NCI-H446 (cell line): ENCODE results near the gene OR5AU1.
"Not testable (repeated sequence)": the region's sequence is repeated elsewhere in the genome, so short reads cannot be mapped to it uniquely, and the experiment has no call there.

Source experiments
- DNase-seq, 2 experiments: peaks; one replicate each; lab custom pipeline; 2025; lab: John Stamatoyannopoulos, UW

OR5AU1 gene

GRCh38 chr14:21171128-21171527, 15.3 kb upstream of the OR5AU1 start:
- no peak for DNase-seq

- no peak for DNase-seq
These were observed 13.7 kb upstream of the OR5AU1 start for GRCh38 chr14:21169573-21169972.

- no peak for DNase-seq
These were observed 12.2 kb upstream of the OR5AU1 start for GRCh38 chr14:21168055-21168454.

GRCh38 chr14:21165670-21166069, 9.8 kb upstream of the OR5AU1 start:
- not testable (repeated sequence) for DNase-seq

- not testable (repeated sequence) for DNase-seq
These were observed 9.2 kb upstream of the OR5AU1 start for GRCh38 chr14:21165002-21165605.

GRCh38 chr14:21163871-21164291, 8.0 kb upstream of the OR5AU1 start:
- no peak for DNase-seq

GRCh38 chr14:21162081-21162480, 6.2 kb upstream of the OR5AU1 start:
- no peak for DNase-seq

GRCh38 chr14:21160061-21160610, 4.3 kb upstream of the OR5AU1 start:
- DNase-seq, result no peak

GRCh38 chr14:21158175-21158574, 2.3 kb upstream of the OR5AU1 start:
- DNase-seq, result not testable (repeated sequence)

- DNase-seq, result no peak
These were observed 6.1 kb downstream of the OR5AU1 start for GRCh38 chr14:21149641-21150367.

- DNase-seq, result no peak
These were observed 10.4 kb downstream of the OR5AU1 start for GRCh38 chr14:21145437-21145836.

GRCh38 chr14:21142357-21142756, 13.5 kb downstream of the OR5AU1 start:
- no peak for DNase-seq

- peak in 1 of 2 experiments; percentile 25 for DNase-seq
These were observed 19.8 kb downstream of the OR5AU1 start for GRCh38 chr14:21136024-21136423.

GRCh38 chr14:21133901-21134300, 22.0 kb downstream of the OR5AU1 start:
- DNase-seq, result no peak

GRCh38 chr14:21123429-21123828, 32.4 kb downstream of the OR5AU1 start:
- DNase-seq, result no peak

GRCh38 chr14:21121122-21121521, 34.7 kb downstream of the OR5AU1 start:
- no peak for DNase-seq

- DNase-seq, result no peak
These were observed 35.2 kb downstream of the OR5AU1 start for GRCh38 chr14:21120686-21121085.

- no peak for DNase-seq
These were observed 36.9 kb downstream of the OR5AU1 start for GRCh38 chr14:21118933-21119332.

GRCh38 chr14:21113369-21113768, 42.5 kb downstream of the OR5AU1 start:
- DNase-seq, result no peak

- no peak for DNase-seq
These were observed 43.6 kb downstream of the OR5AU1 start for GRCh38 chr14:21112255-21112654.

GRCh38 chr14:21109377-21110138, 46.3 kb downstream of the OR5AU1 start:
- peak; percentile 29 to 54 for DNase-seq

- no peak for DNase-seq
These were observed 47.1 kb downstream of the OR5AU1 start for GRCh38 chr14:21108791-21109190.
